HL-60 (cell line): ENCODE measurements around the gene NRARP.
"Not testable (repeated sequence)": the region's sequence is repeated elsewhere in the genome, so short reads cannot be mapped to it uniquely, and the experiment has no call there.

Source experiments
- DNase-seq, 2 experiments: peaks; one replicate each; pipeline ENCODE4 v3.0.0-alpha.2; 2010 to 2020; ENCODE audit warnings: low read depth in 1 of 2, low spot score in 1 of 2
- H3K27ac ChIP-seq: fragments of 250-450 bp; sonication (Bioruptor Pico); replicated peaks from 2 replicates; pipeline ENCODE4 v1.5.1; 2020; ENCODE audit warnings: mild to moderate bottlenecking, moderate library complexity
- H3K27me3 ChIP-seq: fragments of 250-450 bp; sonication (Bioruptor Pico); 2 replicates; pipeline ENCODE4 v1.5.1; 2021; ENCODE audit warnings: mild to moderate bottlenecking, moderate library complexity; ENCODE audit not compliant: insufficient read depth, poor library complexity, severe bottlenecking
- H3K4me3 ChIP-seq: replicated peaks from 2 replicates; pipeline ENCODE4 v1.5.1; 2011; ENCODE audit warnings: mild to moderate bottlenecking, control low read depth, low read length; ENCODE audit not compliant: insufficient read depth
- GABPA ChIP-seq: IDR thresholded peaks from 2 replicates; pipeline ENCODE4 v1.6.1; 2012; ENCODE audit warnings: low read depth
- POLR2AphosphoS5 ChIP-seq: IDR thresholded peaks from 2 replicates; pipeline ENCODE4 v1.6.1; 2012; ENCODE audit warnings: low read depth
- SPI1 ChIP-seq: IDR thresholded peaks from 2 replicates; pipeline ENCODE4 v1.6.1; 2012; ENCODE audit warnings: low read depth, mild to moderate bottlenecking, borderline replicate concordance
- TF ChIP-seq, protein P1 (sequence below): IDR thresholded peaks from one replicate; pipeline ENCODE4 v1.5.1; 2011; ENCODE audit warnings: low read length, control low read depth, inconsistent platforms; ENCODE audit not compliant: insufficient read depth
- TF ChIP-seq, protein P2 (sequence below): IDR thresholded peaks from 2 replicates; pipeline ENCODE4 v1.6.1; 2012; ENCODE audit warnings: low read depth; ENCODE audit not compliant: insufficient replicate concordance

The NRARP gene

DNA sequence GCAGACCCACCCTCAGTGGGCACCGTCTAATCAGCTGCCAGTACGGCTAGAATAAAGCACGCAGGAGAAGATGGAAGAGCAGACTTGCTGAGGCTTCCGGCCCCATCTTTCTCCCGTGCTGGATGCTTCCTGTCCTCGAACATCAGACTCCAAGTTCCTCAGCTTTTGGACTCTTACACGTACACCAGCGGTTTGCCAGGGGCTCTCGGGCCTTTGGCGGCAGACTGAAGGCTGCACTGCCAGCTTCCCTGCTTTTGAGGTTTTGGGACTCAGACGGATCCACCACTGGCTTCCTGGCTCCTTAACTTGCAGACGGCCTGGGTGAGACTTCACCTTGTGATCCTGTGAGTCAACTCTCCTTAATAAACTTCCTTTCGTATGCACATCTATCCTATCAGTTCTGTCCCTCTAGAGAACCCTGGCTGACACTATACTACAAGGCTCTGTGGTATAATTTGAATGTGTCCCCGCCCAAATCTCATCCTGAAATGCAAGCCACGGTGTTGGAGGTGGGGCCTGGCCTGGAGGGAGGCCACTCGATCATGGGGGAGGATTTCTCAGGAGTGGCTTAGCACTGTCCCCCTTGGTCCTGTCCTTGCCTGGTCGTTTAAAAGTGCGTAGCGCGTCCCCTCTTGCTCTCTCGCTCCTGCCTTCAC is 31.1 kb upstream of the NRARP start:
- no peaks in the 10 kb centered on the region for H3K27me3 ChIP-seq
- TF ChIP-seq SPI1 (no peak), POLR2AphosphoS5 (no peak), GABPA (no peak)
- TF ChIP-seq, protein P1, sequence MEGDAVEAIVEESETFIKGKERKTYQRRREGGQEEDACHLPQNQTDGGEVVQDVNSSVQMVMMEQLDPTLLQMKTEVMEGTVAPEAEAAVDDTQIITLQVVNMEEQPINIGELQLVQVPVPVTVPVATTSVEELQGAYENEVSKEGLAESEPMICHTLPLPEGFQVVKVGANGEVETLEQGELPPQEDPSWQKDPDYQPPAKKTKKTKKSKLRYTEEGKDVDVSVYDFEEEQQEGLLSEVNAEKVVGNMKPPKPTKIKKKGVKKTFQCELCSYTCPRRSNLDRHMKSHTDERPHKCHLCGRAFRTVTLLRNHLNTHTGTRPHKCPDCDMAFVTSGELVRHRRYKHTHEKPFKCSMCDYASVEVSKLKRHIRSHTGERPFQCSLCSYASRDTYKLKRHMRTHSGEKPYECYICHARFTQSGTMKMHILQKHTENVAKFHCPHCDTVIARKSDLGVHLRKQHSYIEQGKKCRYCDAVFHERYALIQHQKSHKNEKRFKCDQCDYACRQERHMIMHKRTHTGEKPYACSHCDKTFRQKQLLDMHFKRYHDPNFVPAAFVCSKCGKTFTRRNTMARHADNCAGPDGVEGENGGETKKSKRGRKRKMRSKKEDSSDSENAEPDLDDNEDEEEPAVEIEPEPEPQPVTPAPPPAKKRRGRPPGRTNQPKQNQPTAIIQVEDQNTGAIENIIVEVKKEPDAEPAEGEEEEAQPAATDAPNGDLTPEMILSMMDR, result no peak
- TF ChIP-seq, protein P2, sequence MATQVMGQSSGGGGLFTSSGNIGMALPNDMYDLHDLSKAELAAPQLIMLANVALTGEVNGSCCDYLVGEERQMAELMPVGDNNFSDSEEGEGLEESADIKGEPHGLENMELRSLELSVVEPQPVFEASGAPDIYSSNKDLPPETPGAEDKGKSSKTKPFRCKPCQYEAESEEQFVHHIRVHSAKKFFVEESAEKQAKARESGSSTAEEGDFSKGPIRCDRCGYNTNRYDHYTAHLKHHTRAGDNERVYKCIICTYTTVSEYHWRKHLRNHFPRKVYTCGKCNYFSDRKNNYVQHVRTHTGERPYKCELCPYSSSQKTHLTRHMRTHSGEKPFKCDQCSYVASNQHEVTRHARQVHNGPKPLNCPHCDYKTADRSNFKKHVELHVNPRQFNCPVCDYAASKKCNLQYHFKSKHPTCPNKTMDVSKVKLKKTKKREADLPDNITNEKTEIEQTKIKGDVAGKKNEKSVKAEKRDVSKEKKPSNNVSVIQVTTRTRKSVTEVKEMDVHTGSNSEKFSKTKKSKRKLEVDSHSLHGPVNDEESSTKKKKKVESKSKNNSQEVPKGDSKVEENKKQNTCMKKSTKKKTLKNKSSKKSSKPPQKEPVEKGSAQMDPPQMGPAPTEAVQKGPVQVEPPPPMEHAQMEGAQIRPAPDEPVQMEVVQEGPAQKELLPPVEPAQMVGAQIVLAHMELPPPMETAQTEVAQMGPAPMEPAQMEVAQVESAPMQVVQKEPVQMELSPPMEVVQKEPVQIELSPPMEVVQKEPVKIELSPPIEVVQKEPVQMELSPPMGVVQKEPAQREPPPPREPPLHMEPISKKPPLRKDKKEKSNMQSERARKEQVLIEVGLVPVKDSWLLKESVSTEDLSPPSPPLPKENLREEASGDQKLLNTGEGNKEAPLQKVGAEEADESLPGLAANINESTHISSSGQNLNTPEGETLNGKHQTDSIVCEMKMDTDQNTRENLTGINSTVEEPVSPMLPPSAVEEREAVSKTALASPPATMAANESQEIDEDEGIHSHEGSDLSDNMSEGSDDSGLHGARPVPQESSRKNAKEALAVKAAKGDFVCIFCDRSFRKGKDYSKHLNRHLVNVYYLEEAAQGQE, result no peak
- H3K4me3 ChIP-seq, result no peak overlapping the region
- H3K27ac ChIP-seq, result no peak overlapping the region
- DNase-seq, result no peak

DNA sequence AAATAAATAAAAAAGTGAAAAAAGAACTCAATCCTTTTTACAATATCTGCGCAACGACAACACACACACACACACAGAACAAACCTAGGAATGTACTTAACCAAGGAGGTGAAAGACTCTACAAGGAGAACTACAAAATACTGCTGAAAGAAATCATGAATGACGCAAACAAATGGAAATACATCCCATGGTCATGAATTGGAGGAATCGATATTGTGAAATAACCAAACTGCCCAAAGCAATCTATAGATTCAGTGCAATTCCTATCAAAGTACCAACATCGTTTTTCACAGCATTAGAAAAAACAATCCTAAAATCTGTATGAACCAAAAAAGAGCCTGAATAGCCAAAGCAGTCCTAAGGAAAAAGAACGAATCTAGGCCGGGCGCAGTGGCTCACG is 29.9 kb upstream of the NRARP start:
- TF ChIP-seq GABPA (no peak), SPI1 (no peak), POLR2AphosphoS5 (no peak)
- TF ChIP-seq, protein P1, result no peak
- TF ChIP-seq, protein P2, result no peak
- Histone ChIP-seq H3K27ac (no peak overlapping the region), H3K4me3 (no peak overlapping the region), H3K27me3 (no peaks in the 10 kb centered on the region)
- no peak for DNase-seq

DNA sequence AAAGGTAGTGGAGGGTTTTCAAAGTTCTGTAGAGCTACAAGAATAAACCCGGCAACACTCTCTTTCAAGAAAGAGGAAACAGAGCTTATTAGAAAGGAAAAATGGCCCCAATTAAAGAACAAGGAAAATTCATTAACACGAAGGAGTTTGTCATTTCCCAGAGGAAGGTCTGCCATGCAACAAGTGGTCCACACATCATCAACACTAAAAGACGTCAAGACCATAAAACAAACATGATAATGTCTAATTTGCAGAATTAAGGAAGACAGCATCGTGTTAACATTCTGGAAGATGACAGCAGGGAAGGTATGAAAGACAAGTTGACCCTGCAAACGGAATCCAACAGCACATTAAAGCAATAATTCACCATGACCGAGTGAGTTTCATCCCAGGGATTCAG is 28.6 kb upstream of the NRARP start:
- no peak overlapping the region for H3K4me3 ChIP-seq
- no peak for DNase-seq
- H3K27ac ChIP-seq, result no peak overlapping the region
- TF ChIP-seq, protein P2, result no peak
- H3K27me3 ChIP-seq, result no peaks in the 10 kb centered on the region

DNA sequence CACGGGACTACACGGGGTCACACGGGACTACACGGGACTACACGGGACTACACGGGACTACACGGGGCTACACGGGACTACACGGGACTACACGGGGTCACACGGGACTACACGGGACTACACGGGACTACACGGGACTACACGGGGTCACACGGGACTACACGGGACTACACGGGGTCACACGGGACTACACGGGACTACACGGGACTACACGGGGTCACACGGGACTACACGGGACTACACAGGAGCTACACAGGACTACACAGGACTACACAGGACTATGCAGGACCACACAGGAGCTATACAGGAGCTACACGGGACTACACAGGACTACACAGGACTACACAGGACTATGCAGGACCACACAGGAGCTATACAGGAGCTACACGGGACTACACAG is 27.5 kb upstream of the NRARP start:
- H3K4me3 ChIP-seq, H3K27me3 ChIP-seq, DNase-seq, H3K27ac ChIP-seq: not testable (repeated sequence)

DNA sequence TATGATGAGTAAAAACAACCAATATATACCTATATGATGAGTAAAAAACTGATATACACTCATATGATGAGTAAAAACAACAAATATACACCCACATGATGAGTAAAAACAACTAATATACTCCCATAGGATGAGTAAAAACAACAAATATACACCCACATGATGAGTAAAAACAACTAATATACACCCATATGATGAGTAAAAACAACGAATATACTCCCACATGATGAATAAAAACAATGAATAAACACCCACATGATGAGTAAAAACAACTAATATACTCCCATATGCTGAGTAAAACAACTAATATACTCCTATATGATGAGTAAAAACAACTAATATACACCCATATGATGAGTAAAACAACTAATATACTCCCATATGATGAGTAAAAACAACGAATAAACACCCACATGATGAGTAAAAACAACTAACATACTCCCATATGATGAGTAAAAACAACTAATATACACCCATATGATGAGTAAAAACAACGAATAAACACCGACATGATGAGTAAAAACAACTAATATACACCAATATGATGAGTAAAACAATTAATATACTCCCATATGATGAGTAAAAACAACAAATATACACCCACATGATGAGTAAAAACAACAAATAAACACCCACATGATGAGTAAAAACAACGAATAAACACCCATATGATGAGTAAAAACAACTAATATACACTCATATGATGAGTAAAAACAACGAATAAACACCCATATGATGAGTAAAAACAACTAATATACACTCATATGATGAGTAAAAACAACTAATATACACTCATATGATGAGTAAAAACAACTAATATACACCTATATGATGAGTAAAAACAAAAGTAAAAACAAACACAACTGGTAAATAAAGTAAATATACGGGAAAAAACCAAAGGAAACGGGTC is 25.8 kb upstream of the NRARP start:
- H3K27ac ChIP-seq, H3K27me3 ChIP-seq, DNase-seq, H3K4me3 ChIP-seq: not testable (repeated sequence)
